Progenitor cell of endocrine pancreas (in vitro differentiated cells): ENCODE data around the gene LSM5. TPM values are rescaled to one million over a fixed set of nuclear protein-coding genes. Genes with fewer than 3 reads are reported as not detected.
"Not testable (repeated sequence)": the region's sequence is repeated elsewhere in the genome, so short reads cannot be mapped to it uniquely, and the experiment has no call there.

Source experiments
- DNase-seq: peaks from one replicate; pipeline ENCODE4 v3.0.0; 2021; ENCODE audit warnings: low spot score; ENCODE audit not compliant: unreplicated experiment
- H3K27ac Mint-ChIP-seq: 2 replicates; pipeline ENCODE4 v1.8.0; 2021; ENCODE audit warnings: mild to moderate bottlenecking, moderate library complexity, mixed read lengths
- H3K27me3 Mint-ChIP-seq: 2 replicates; pipeline ENCODE4 v1.8.0; 2021; ENCODE audit warnings: mixed read lengths
- H3K36me3 Mint-ChIP-seq: 2 replicates; pipeline ENCODE4 v1.8.0; 2022; ENCODE audit warnings: mixed read lengths; ENCODE audit not compliant: insufficient read depth
- H3K4me1 Mint-ChIP-seq: 2 replicates; pipeline ENCODE4 v1.8.0; 2021; ENCODE audit warnings: low read depth, mixed read lengths
- H3K4me3 Mint-ChIP-seq: 2 replicates; pipeline ENCODE4 v1.8.0; 2021; ENCODE audit warnings: low read depth, mild to moderate bottlenecking, moderate library complexity, mixed read lengths
- H3K9me3 Mint-ChIP-seq: 2 replicates; pipeline ENCODE4 v1.8.0; 2021; ENCODE audit warnings: low read depth, mixed read lengths
- CTCF ChIP-seq: fragments of 200-600 bp; sonication (generic); IDR thresholded peaks from one replicate; pipeline ENCODE4 v1.5.0; 2021; ENCODE audit warnings: antibody characterized with exemption, mild to moderate bottlenecking; ENCODE audit not compliant: unreplicated experiment
- total RNA-seq: library from RNA; stranded (reverse); gene quantifications from 2 replicates; pipeline ENCODE4 v1.2.1, GENCODE V29; 2021

The LSM5 gene
- total RNA-seq, 1 donor from 2014 or later: 78.1 TPM

- no peak overlapping the region for H3K27ac Mint-ChIP-seq
- no peaks in the 10 kb centered on the region for H3K36me3 Mint-ChIP-seq
- DNase-seq: no peak
- H3K4me3 Mint-ChIP-seq: no peak overlapping the region
- no peaks in the 10 kb centered on the region for H3K9me3 Mint-ChIP-seq
- no peaks in the 10 kb centered on the region for H3K4me1 Mint-ChIP-seq
- no peak for TF ChIP-seq CTCF
- H3K27me3 Mint-ChIP-seq: no peaks in the 10 kb centered on the region
These were observed 18.2 kb downstream of the LSM5 start for GRCh38 chr7:32472015-32472414.

GRCh38 chr7:32470871-32471270 lies 19.3 kb downstream of the LSM5 start:
- Mint-ChIP-seq H3K27ac (no peak overlapping the region), H3K27me3 (no peaks in the 10 kb centered on the region), H3K4me3 (no peak overlapping the region), H3K36me3 (no peaks in the 10 kb centered on the region), H3K4me1 (no peaks in the 10 kb centered on the region), H3K9me3 (no peaks in the 10 kb centered on the region)
- no peak for TF ChIP-seq CTCF
- DNase-seq: no peak

- not testable (repeated sequence) for H3K9me3 Mint-ChIP-seq, H3K36me3 Mint-ChIP-seq, H3K4me3 Mint-ChIP-seq, DNase-seq, H3K4me1 Mint-ChIP-seq, H3K27me3 Mint-ChIP-seq, H3K27ac Mint-ChIP-seq
These were observed 20.2 kb downstream of the LSM5 start for GRCh38 chr7:32470004-32470403.

GRCh38 chr7:32464641-32465416 lies 25.4 kb downstream of the LSM5 start:
- H3K27ac Mint-ChIP-seq, H3K36me3 Mint-ChIP-seq, DNase-seq, H3K9me3 Mint-ChIP-seq, H3K27me3 Mint-ChIP-seq: not testable (repeated sequence)
- Mint-ChIP-seq H3K4me1 (peaks cover 18% of the 10 kb centered on the region), H3K4me3 (peak overlapping the region; percentile 46)

- no peak for DNase-seq
- H3K9me3 Mint-ChIP-seq: no peaks in the 10 kb centered on the region
- H3K27ac Mint-ChIP-seq: no peak overlapping the region
- H3K36me3 Mint-ChIP-seq: no peaks in the 10 kb centered on the region
- TF ChIP-seq CTCF: no peak
- H3K4me3 Mint-ChIP-seq: no peak overlapping the region
- peaks cover 18% of the 10 kb centered on the region for H3K4me1 Mint-ChIP-seq
- H3K27me3 Mint-ChIP-seq: no peaks in the 10 kb centered on the region
These were observed 27.2 kb downstream of the LSM5 start for GRCh38 chr7:32462977-32463376.

GRCh38 chr7:32462451-32462850 lies 27.7 kb downstream of the LSM5 start:
- no peak overlapping the region for H3K4me3 Mint-ChIP-seq
- no peak for TF ChIP-seq CTCF

More at GRCh38 chr7:32462451-32462850, 27.7 kb downstream of the LSM5 start:
- Mint-ChIP-seq H3K27me3 (no peaks in the 10 kb centered on the region), H3K27ac (no peak overlapping the region), H3K4me1 (peaks cover 18% of the 10 kb centered on the region), H3K9me3 (no peaks in the 10 kb centered on the region), H3K36me3 (no peaks in the 10 kb centered on the region)
- DNase-seq: no peak
